HG03139 (cell line): ENCODE data around the gene KBTBD12.

Experiments used
- ATAC-seq: cut with Tn5 transposase; IDR thresholded peaks from one replicate; pipeline ENCODE4 v1.9.1; 2021; ENCODE audit not compliant: unreplicated experiment

The KBTBD12 gene

DNA sequence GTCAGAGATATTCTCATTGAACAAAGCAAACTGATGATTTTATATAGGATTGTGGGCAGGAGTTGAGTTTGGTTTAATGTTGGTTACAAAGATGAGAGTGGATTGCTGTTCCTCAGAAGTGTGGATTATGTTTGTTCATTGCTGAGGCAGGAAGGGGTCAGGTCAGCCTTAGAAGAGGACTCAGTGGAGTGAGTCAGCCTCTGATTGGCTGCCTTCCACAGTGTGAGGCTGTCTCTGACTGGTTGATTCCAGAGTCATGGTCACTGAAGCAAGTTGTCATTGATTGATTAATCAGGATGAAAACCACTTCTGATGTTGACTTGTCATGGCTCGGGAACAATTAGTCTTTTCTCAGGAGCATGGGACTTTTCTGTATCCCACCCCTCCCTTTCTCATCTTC is 36.2 kb downstream of the KBTBD12 start:
- ATAC-seq = no peak

DNA sequence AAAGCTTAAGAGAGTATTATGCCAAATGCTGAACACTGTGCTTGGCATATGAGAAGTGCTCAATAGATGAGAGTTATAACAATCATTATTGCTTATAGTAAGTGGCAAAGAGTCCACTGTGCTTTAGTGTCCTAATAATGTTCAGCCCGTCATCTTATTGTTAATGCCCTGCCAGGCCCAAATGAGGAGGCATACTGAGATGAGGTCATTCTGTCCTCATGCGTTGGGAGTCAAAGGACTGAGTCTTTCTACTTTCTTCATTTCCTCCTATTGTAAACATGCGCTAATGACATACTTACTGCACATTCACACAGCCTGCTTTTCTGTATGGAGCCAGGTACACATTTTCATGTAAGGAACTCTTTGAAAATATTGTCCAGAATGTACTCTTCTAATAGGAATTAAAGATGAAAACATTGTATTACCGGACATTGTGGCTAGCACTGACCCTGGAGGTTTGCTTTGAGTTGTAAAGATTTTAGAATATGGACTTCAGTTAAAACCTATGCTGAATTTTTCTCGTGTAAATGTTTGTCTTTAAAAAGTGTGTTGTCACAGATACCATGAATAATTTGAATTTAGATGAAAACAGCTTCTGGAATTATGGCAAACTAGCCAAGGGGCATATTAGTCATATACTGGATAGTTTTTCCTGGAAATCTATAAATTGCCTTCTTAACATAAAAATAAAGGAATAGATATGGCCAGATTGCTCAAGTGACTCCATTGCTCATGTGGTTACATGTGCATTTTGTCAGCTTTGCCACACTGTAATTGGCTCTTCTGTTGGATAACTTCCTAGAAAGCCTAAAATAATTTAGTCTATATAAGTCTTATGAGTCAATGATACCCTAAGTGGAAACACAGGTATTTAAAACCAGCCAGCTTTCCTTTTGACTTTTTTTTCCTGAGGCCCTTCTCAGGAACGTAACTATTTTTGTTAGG is 38.3 kb downstream of the KBTBD12 start:
- ATAC-seq = no peak

DNA sequence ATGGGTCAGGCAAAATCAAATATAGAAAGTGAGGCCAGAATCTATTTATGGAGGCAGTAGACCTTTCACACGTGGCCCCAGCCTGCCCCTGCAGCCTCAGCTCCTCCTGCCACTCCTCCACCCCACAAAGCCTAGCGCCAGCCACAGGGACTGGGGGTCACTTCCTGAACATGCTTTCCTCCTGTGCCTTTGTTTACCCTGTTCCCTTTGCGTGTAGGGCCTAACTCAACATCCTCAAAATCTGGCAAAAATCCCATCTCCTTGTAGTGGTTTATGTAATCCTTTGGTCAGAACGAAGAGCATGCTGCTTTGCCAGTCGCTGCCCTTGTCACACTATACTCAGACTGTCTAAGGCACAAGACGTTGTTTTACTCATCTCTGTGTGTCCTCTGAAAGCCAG is 39.6 kb downstream of the KBTBD12 start:
- ATAC-seq = no peak

DNA sequence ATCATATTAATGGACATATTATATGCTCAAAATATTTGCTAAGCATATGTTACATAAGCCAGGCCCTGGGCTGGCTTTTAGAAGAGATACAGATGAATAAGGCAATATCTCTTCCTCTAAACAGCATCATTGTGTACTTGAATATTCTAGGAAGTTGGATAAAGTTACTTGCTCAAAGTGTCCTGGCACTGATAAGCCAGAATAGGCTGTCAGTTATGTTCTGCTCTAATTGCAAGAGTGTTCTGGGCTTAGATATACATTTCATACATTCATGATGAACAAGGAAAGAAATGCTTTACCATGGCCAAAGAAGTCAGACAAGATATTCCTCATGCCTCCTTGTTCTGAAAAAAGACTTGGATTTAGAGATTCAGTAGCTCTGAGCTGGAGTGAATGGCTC is 40.7 kb downstream of the KBTBD12 start:
- ATAC-seq = no peak

DNA sequence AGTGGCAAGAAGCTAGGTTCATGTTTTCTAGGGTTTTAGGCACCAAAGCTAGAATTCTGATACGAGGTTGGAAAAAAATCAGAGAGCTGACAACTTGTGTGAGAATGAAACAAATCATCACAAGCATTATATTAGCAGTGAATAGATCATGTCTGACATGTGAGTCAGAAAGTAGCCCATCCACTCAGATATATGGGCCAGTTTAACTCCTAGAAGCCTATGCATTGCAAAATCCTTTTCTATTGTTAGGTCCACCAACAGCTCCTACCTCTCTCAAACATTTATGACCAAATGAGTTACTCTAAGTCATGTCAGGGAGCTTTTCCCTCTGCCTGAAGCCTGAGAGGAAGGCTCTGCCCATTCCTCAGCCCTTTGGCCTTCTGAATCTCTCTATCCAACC is 44.0 kb downstream of the KBTBD12 start:
- ATAC-seq = no peak

DNA sequence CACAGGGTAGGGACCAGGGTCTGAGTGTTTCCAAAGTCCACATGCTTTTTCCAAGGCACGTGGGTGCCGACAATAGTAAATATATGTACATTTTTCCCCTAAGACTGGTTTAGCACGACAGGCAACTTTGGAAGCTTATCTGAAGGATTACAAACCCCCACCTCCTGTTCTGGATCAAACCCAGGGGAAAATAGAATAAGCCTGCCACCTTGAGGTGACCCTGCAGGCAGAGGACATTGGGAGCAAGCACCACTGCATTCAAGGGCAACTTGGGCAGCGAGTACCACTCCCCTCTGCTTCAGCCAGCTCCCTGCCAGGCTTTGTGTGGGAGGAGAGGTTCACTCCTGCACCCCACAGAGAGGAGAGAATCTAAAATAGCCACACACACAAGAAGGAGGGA is 44.8 kb downstream of the KBTBD12 start:
- ATAC-seq = no peak

DNA sequence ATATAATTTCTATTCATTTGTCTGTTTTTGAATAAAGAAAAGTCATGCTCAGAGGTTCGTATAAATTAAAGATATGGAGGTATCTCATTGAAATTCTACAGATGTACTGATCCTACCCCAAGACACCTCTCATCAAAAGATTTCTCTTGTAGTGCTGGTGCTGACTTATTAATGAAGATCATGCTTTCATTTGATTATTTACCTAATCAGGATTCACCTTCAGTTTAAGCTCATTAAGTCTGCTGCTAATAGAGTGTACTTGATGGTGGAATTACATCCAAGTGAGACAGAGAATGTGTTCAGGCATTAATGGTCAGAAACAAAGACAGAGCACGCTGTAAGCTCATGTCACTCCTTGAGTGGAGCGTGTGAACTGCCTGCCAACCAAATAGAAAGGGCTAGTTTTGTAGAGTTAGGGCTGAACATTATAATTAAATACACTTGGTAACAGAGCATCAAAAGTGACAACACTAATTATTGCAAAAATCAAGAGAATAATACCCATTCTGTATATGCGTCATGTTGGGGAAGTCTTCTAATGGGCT is 45.5 kb downstream of the KBTBD12 start:
- ATAC-seq = no peak

DNA sequence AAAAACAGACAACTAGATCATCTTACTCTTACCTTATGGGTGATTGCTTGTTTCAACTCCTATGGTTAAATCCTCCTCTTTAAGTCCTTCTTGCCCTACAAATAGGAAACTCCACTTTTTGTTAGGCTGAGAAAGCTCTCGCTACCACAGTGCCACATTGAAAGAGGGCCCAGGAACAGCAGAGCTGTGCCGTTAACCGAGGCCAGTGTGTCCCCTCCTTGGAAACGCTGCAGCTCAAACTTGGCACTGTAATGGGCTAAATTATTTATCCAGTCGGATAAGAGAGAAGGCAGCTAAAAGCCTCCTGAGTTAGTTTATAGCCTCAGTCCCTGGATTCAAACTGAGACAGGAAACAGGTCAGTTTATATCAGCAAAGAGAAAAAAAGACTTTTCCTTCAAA is 46.1 kb downstream of the KBTBD12 start:
- ATAC-seq = no peak

DNA sequence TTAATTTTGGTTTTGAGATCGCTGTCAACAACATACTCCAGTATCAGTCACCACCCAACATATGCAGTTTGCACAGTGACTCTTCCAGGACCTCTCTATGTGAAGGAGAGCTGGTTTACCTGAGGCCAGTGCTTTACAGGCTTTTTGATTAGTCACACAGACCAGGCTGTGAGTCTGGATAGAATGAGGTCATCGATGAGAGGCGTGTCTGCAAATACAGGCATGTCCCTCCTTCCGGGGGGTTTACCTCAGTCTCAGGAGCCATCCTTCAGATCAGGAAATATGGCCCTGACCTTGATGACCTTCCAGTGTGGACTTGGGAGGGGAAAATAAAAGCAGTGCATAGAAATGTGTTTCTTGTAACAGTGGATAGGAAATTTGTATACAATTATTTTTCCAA is 46.9 kb downstream of the KBTBD12 start:
- no peak for ATAC-seq

DNA sequence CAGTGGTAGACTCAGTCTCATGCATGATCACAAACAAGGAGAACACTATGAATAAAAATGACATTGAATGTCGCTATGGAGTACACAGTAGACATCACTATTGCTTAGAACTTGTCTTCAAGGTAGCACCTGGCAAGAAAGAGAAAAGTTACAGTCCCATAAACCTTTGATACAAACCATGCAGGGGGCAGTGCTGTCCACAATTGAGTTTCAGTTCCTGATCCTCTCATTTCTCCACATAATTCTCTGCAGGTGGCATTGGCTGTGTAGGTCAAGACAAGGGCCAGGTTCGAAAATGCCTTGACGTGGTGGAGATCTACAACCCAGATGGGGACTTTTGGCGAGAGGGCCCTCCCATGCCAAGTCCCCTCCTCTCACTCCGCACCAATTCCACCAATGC is 47.9 kb downstream of the KBTBD12 start:
- no peak for ATAC-seq

DNA sequence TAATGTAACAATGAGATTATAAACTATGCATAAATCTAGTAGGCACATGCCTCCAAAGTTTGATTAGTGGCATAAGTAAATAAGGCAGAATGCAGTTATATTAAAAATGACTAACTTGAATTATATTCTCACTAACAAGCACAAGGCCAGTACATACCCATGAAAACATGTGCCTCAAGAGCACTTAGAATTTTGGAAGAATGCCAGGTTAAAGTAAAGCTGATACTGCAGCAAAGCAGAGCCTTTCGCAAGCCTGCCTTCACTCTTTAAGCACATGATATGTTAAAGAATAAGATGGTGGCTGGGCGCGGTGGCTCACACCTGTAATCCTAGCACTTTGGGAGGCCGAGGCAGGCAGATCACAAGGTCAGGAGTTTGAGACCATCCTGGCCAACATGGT is 49.0 kb downstream of the KBTBD12 start:
- ATAC-seq = no peak

DNA sequence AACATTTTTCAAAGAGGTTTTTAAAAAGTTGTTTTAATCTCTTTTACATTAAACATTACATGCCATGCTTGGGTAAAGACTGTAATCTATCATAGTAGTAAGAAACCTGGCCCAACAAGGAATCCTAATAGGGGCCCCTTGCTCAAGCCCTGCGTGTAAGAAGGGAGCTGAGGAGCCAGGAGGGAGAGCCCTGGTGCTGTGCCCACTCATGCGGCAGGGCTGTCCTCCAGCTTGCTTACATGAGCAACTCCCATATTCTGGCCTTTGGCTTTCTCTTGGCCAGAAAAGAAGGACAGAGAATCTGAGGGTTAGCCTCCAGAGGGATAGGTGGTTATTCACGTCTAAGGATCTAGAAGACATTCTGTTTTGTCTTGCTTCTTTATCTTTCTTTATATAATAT is 49.8 kb downstream of the KBTBD12 start:
- no peak for ATAC-seq

DNA sequence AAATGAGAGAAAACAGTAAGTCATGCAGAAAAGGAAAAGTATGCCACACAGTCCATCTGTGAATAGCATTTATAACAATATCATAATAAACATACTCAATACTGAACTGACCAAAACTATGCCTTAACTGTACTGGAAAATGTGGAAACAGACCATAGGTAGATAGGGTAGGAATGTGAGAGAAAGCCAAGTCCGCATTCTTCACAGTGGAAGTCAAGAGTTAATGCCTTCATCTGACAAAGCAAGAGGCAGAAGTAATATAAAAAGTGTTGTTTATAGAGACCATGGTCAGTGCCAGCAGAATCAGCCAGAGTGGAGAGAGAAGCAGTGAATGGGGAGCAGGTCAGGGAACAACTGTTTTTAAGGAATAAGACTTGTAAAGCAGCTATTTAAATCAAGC is 52.3 kb downstream of the KBTBD12 start:
- ATAC-seq = no peak

DNA sequence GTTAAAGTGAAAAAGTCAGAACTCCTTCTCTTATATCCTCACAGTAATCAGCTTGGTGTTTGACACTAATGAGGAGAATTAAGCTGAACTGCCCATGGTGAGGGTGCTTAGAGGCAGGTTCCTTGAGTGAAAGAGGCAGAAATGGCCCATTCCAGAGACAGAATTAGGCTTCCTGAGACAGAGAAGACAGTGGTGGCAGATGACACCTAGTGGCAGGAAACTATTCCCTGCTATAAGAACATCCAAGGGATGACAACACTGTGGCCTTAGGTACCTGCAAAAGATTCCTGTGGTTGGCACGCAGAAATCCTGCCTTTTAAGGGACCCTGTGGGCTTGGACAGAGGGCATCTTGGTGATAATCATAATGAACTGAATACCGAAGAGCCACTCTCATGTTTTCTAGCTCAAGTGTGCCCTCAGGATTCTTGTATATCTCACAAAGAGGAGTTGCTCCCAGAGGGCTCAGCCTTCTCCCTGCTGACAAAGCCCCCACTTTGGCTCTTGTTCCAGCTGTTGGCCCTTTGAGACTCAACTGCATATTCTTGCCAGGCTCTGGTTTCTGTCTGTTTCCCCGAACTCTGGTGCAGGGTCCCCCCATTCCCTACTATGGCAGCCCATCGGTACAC is 56.0 kb downstream of the KBTBD12 start:
- no peak for ATAC-seq

DNA sequence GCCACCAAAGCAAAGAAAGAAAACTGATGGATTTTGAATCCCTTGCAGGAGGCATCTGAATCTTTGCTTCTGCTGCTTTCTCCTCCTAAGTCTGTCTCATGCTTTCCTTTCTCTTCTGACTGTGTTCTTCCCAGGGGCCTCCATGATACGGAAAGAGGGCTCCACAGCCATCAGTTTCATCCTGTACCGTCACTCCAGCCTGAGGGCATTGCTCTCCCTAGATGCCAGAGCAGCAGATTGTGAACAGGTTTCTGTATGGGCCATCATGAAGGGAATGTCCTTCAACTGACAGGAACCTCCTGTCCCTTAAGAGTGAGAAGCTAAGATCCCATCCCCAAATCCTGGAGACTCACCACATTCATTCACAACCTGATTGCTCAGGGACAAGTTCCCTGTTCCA is 59.2 kb downstream of the KBTBD12 start:
- ATAC-seq = no peak

DNA sequence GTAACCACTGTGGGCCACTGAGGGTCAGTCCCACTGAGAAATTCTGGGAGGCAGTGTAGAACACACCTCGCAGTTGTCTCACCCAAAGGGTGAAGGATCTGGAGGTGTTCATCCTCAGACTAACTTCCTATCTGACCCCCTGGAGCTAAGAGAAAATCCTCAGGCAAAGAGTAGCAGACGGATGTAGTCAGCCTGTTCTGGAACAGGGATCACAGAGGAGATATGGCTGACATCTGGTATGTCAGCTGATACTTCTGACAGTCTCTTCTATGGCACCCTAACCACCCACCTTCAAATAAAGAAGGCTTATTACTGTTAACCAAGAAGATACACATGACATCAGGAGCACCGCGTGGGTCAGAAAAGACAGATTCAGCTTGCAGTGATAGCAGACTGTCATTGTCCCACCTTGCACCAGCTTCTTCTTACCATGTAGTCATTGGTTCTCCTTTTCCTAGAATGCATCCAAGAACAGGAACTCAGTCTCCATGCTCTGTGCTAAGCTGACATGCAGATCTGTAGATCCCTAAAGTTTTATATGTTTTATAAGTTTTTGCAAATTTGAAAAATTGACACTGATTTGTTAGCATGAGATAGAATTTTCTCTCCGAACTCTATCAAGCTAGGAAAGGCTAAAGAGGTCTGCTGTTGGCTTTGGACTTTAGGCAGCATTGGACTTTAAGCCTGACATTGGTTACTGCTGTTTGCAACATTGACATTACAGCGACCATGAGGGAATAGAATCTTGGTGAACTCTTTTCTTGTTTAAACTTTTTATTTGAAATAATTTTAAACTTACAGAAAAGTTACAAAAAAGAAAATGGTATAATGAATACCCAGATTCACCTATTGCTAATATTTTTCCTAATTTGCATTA is 60.4 kb downstream of the KBTBD12 start:
- no peak for ATAC-seq

DNA sequence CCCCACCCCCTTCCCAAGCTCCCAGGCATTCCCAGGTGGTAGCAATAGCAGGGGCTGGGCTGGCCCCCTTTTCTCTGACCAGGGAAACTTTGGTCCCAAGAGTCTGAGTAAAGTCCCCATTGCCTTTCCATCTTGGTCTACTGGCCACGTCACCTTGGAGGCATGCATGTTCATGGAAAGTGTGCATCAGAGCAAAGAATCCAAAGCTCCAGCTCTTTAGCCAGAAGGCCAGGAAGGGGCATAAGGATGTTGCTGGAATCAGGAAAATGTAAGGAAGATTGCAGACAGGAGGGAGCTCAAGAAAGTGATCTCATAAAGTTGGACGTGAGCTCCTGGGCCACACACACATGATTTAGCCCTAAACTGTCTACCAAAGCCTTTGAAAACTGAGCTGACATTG is 63.6 kb downstream of the KBTBD12 start:
- ATAC-seq = no peak

DNA sequence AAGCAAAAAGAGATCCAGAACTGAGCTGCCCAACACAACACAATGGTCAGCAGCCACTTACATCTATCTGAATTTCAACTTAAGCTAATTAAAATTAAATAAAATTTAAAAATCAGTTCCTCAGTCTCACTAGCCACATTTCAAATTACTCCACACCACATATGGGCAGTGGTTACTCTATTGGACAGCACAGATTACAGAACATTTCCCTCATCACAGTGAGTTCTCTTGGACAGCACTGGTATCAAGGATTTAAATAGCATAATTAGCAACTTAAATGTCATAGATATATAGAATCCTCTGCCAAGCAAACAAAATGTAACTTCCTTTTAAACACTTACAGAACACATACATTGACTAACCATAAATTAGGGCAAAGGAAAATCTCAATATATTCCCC is 64.4 kb downstream of the KBTBD12 start:
- no peak for ATAC-seq

DNA sequence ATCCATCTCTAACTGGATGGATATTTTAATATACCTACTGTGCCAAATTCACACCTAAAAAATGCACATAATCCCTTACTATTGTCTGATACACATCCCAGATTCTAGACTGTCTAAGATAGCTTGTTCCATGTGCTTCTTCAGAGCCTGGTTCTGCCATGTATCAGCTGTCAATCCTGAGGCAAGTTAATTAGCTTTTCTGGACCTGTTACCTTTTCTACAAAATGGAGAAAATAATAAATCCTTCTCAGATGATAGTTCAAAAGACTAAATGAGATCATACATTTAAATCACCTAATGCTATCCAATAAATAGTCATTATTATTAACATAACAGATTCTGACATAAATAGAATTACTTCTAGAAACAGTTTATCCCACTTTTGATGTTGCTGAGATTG is 66.1 kb downstream of the KBTBD12 start:
- no peak for ATAC-seq

DNA sequence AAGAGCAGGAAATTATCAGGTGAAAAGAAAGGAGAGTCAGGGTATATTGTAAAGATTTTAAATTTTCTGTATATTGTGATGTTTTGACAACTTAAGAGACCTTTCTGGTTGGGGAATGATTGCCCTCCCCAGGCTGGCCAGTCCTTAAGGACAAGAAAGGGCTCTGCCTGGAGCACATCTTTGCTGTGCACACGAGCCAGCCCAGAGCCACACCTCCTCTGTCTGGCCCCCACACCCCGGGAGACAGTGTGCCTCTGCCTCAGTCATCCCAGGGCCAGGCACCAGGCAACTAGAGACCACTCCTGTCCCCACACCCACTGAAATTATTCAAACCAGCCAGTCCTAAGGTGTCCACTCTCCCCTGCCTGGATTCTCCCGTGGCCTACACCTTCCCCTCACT is 67.1 kb downstream of the KBTBD12 start:
- no peak for ATAC-seq

DNA sequence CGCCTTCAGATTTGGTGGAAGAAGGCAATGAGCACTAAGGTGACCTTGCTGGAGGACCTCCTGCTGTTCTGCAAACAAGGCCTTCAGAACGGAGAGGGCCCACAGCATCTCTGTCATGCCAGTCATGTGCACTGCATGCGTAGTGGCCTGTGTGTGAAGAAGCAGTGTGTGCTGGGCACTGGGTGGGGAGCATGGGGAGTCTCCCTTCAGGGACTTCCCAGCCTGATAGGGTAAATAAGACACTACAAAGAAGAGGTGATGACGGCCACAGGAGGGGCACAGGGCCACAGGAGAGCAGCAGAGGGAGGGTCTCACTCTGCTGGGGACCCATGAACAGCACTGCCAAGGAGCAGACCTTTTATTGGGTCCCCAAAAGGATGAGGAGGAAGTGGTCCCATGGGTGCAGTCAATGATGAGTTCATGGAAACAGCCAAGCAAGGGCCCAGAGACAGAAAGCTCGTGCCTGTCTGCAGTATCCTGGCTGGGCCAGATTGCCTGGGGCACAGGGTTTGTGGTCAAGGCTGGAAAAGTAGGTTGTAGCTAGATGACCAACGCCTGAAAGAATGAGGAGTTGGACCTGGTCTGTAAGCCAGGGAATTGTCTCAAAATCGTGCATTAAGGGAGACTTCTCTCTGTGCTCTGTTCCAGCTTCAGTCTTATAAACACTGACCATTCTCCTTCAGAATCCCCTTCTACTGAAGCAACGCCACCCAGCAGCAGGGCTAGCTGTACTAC is 69.4 kb downstream of the KBTBD12 start:
- no peak for ATAC-seq
